H4 (cell line): ENCODE measurements around the gene TMEM86A. TPM values are rescaled to one million over a fixed set of nuclear protein-coding genes. Genes with fewer than 3 reads are reported as not detected.
A peak's percentile ranks its signal among the peaks of the same experiment; 100 is the strongest.

ENCODE experiments used
- DNase-seq: peaks from one replicate; pipeline ENCODE4 v3.0.0-alpha.2; 2015; ENCODE audit warnings: low spot score
- total RNA-seq: library from RNA; depleted of rRNA; stranded (reverse); fragments of >200 nt; shearing (Covaris generic); gene quantifications from 2 replicates; pipeline ENCODE4 v1.2.3, GENCODE V29; 2014

Gene TMEM86A
- total RNA-seq, 1 experiment from 2014 or later = 3.5 TPM

DNA sequence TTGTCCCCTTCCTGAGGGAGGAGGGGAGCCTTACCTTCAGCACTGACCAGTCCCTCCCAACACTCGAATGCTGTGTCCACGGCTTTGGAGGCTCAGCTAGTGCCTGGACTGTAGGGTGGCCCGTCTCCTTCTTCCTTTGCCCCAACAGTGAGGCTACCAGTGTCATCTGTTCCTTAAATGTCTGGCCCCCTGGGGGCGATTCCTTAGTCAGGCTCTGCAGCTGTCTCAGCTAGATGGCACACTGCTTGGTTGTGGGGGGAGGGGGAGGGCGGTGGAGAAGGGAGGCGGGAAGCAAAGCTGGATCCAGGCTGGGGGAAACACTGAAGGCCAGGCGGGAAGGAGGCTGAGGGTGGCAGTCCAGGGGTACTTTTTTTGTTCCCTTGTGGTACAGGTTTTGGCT lies 27.5 kb downstream of the TMEM86A start, which contains the start of gene IGSF22:
TSS of gene IGSF22 (minus strand) at position 149 of the 400 bp plus-strand sequence. CDS start 1,952 bp downstream, outside the sequence.
- no peak for DNase-seq

DNA sequence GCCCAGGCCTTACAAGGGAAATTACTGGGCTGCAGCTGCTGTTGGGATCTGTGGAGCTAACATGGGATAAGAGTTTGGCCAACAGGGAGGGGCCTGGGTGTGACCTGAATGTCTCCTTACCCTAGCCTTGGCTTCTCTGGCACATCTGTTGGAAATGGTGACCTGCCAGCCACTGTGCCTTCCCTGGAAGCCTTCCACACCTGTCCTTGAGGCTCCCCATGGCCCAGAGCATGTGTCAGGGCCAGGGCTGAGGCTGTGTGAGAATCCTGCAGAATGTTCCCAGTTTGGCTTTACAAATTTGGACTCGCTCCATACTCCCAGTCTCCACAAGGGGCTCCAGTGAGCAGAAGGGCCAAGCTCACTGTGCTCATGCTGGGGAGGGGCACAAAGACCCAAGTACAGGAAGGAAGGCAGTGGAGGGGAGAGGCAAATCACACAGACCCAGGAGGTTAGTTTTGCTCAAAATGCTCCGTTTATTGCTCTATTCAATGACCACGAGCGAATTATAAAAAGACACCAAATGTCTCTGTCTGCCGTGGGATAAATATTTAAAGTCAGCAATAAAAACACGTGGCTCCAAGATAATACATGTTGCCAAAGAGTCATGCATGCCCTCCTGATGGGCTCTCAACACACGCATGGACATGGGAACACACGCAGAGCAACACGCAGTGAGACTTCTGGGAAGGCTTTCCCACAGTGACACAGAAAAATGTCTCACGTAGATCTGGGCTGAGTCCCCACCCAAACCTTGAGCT lies 29.1 kb downstream of the TMEM86A start:
- DNase-seq = peak; percentile 54

DNA sequence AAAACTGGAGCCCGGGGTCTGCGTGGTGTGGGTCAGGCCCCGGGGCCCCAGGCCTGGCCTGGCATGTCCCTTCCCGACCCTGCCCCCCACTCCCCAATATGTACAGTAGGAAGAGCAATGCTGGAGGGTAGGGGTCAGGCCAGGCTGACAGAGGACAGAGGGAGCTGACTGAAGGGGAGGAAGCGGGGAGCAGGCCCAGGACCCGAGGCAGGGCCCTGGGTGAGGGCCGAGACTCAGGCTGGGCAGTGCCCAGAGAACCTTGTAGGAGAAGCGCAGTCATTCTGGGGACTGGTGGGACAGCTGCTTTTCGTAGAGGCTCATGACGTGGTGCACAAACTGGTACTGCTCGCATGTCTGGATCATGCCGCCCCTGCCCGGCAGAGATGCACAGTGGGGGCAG lies 30.1 kb downstream of the TMEM86A start:
- DNase-seq = no peak

DNA sequence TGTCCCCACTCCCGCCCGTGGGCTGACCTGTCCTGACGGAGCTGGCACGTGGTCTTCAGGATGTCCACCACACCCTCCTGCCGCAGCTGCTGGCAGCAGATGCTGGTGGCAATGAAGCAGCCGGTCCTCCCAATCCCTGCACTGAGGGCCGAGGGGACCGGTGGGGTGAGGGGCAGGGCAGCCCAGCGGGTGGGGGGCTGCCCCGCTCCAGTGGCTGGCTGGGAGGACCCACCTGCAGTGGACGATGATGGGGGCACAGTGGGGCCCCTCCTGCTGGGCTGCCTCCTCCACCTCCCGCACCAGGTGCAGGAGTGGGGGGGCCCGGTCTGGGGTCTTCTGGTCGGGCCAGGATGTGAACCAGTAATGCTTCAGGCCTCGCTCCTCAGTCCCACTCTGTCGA lies 30.8 kb downstream of the TMEM86A start:
- DNase-seq = no peak

DNA sequence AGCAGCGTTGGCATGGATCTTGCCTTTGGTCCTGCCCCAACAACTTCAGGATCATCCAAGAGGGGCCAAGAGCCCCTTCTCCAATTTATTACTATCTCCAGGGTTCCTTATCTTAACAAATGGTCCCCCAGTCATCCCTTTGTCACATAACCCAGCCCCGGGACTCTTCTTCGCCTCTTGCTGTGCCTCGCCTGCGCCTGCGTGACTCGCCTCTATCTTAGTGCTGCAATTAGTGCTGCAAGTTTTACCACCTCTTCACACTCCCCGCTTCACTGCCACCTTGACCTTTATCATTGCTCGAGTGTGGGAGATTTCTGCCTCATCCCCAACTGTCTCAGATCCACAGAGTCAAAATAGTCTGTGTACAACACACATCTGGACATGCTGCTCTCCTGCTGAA lies 31.4 kb downstream of the TMEM86A start:
- no peak for DNase-seq

DNA sequence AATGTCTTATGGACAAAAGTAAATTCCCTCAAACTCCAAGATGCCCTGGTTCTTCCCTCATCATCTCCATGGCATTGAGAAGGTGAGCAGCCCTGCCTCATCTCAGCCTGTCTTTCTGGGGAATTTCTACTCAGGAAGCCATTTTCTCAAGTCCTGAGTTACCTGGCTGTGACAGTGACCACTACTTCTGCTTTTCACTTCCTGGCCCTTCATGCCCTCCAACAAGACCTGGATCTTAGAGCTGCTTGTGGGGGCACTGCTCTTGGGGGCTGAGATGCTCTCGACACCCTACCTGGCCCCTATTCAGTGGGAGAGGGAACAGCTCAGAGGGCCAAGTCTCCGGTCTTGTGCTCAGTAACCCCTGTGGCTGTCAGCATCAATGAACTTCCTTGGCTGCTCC lies 32.9 kb downstream of the TMEM86A start:
- no peak for DNase-seq

DNA sequence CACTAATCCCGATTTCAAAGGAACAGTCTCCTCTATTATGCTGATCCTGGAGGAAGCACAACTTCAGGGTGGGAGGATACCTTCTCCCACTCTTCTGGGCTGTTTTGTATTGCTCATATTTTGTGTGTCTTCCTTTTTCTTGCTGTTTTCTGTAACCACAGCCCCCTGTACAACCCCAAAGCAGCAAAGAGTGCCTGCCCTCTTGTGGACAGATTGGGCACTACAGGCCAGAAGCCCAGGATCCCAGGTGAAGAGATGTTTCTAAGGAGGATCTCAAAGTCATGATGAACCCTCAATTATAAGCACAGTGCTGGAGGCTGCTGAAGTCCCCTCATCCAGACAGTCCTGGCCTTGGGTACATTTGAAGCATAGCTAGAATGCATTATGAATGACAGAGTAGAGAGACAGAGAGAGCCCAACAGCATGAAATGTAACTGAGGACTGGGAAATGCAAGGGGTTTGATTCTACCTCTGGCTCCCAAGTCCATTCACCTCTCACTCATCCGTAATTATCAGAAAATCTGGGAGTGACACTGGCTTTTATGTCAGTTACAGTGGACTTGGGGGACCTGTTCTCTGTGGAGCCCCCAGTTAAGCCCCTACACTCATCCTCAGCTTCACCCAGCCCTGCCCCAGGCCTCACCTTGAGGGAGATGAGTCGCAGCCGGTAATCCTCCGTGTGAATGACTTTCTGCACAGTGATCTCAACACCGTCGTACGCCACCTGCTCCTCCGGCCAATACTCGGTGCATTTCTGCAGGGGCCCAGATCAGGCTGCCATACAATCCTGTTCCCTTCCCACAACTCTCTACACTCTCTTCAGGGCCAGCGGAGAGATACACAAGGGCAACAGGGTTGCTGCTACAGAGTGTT lies 33.6 kb downstream of the TMEM86A start:
- peak; percentile 35 for DNase-seq

DNA sequence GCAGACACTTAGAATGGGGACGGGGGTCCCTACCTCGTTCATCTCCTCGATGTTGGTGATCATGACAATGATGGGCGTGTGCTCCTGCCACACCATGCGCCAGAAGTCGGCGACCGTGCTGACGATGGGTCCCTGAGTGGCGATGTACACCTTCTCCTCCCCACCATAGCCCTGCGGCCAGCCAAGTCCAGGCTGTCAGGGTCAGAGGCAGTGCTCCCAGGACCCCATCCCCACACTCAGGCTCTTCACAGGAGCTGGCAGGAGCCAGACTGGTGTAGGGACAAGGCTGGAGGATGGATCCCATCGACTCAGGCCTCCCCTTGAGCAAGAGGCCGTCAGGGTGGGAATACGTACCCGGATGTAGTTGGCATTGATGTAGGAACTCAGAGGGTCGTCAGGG lies 34.6 kb downstream of the TMEM86A start:
- no peak for DNase-seq

DNA sequence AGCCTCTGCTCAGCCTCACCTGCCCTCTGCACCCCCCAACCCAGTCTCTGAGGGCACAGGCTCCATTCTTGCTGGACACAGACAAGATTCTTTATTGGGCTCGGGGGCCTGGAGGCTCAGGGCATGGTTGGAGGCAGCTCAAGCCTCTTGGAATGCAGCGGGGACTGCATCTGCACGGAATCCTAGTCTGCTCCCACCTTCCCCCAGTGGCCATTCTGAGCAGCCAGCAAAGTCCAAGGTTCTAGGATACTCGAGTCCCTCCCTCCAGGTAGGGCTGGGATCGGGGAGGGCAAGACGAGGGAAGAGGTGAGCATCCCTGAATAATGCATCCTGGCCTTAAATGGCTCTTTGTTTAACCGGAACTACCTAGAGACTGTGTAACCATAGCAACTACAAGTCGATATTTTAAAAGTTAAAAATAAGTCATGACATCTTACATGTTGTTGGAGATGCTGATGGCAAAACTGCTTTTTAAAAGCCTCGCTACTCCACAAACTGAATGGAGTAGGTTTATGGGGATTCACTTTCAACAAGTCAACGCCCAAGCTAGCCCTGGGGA lies 38.1 kb downstream of the TMEM86A start:
- no peak for DNase-seq

DNA sequence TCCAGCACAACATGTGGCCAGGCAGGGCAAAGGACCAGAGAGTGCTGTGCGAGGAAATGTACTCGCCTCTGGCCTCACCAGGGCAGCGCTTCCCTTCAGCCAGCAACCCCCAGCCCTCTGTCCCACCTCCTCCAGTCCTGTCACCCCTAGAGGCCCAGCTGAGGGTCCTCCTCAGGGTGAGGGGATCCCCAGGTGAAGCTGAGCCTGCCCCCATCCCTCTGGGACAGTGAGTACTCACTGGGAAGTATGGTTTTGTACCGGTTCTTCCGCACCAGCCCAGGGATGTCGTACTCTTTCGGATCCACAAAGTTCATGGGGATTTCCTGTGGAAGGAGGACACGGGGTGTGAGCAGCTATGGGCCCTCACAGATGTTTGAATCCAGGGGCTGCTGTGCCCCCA lies 39.1 kb downstream of the TMEM86A start:
- DNase-seq = no peak

DNA sequence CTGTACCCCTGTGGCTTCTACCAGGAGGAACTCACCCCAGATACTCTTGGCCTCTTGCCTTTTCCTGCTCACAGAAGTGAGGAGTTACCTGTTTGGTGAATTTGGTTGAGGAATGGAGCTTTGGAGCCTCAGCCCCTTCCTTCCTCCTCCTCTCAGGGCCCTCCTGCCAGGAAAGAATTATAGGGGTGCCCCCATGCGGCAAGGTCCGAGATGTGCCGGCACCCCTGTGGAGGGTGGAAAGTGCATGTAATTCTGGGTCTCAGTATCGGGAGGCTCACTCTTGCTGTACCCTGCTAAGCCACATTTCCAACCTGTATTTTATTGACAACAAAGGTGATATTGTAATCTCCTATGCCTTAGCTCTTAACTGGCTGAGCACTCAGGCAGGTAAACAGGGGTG lies 41.1 kb downstream of the TMEM86A start:
- DNase-seq = no peak

DNA sequence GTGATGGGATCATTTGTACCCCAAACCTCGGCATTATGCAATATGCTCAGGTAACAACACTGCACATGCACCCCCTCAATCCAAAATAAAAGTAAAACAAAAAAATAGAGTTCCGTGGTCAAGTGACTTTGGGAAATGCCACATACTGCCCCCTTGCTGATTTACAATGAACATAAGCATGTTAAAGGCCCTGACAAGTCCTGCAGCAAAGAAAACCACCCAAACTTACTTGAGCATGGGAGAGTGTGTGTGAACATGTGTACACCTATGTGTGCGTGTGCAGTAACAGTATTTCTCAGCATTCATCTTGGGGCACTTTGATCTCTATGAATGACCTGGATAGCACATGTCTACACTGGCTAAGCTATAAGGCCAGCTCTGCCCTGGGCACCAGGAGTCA lies 43.2 kb downstream of the TMEM86A start:
- no peak for DNase-seq

DNA sequence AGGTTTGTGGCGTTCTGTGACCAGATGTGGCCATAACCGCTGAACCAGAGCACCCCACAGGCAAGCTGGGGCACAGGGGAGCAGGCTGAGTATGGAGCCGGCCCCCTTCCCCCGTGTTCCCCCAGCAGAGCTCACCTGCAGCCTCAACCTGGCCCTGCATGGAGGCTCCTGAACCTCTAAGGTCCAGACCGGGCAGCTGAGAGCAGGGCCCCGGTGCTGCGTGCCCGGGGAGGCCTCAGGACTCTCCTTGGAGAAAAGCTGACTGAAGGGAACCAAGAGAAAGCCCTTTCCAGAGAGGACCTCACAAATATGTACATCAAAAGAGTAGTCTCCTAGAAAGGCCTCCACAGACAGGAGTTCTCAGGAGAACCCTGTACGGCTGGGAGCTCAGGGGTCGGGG lies 44.8 kb downstream of the TMEM86A start:
- no peak for DNase-seq

DNA sequence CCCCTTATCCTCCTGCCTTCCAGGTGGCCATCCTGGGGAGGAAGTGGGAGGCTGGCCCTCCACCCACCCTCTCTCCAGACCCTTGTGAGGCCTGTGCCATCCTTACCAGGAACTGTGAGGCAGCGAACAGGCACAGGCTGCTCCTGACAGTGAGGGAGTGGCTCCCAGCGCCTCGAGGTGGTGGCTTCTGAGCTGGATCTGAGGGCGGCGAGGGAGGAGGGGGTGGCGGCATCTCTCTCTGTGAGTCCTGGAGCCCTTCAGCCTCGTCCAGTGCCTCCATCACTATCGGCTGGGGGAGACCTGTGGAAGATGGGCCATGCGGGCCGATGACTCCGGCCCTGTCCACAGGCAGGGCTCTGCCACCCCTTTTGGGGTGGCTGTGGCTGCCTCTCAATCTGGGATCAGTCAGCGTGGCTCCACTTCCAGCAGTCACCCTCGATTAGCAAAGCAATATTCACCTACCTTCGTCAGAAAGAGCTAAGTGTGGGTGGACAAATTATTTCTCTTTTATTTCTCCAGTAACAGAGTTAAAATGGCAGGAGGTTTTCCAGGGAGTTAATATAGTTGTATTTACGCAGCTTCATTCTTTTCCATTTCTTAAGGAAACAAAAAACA lies 45.4 kb downstream of the TMEM86A start:
- DNase-seq = no peak

DNA sequence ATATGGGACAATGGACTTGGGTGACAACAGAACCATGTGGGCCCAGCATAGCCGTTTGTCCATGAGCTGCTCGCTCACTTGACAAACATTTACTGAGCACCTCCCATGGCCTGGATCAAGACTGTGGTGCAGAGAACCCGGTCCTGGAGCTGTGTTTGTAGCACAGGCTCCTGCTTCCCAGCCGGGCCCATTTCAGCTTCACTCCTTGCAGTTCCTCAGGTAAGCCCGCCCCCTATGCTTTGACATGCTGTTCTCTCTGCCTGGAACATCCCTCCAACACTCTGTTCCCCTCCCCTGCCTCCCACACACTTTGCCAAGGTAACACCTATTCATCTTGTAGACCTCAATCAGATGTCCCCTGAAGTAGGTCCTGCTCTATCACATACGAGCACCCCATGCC lies 46.7 kb downstream of the TMEM86A start:
- DNase-seq = no peak

DNA sequence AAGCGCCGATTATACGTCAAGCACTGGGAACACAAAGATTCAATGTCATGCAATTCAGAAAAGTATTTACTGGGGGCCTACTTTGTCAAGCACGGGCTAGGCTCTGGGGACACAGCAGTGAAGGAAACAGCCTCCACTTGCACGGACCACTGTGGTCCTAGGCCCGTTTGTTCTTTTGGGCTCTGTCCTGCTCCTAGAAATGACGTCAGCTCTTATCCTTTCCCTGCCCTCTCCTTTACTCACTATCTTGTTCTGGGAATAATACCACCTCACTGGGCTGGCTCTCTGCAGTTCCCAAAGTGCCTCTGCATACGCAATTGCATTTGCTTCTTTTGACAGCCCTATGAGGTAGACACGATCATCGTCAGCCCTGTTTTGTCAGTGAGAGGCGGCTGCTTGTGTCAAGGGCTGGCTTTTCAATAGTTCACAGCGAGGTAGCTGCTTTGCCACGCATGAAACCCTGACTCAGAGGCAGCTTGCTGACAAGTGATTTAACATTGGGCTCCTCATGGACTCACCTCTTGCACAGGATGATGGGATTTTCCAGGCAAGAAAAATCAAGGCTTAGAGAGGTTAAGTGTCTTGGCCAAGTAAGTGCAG lies 50.3 kb downstream of the TMEM86A start:
- no peak for DNase-seq

DNA sequence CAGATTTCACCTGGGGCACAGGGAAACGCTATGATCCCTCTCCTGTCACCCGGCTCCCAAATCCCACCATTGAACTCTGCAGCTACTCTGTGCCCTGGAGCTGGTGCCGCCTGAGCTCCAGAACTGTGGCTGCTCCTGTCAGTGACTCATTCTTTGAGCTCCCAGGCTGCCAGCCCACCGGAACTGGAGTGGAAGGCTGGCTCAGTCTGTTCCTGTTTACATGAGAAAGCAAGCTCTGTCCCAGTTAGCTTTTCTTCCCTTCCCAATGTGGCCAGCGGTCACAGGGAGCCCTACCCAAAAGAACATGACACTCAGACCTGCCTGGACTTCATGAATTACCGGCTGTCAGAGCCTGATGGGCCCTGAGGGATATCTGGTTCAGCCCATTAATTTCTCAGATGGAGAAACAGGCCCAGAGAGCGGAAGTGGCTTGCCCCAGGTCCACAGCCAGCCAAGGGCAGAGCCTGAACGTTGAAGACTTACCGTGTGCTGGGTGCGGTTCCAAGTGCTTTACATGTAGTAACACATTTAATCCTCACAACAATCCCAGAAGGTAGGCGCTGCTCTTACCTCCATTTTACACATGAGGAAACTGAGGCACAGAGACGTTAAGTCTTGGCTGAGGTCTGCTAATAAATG lies 51.2 kb downstream of the TMEM86A start:
- peak; percentile 89 for DNase-seq

DNA sequence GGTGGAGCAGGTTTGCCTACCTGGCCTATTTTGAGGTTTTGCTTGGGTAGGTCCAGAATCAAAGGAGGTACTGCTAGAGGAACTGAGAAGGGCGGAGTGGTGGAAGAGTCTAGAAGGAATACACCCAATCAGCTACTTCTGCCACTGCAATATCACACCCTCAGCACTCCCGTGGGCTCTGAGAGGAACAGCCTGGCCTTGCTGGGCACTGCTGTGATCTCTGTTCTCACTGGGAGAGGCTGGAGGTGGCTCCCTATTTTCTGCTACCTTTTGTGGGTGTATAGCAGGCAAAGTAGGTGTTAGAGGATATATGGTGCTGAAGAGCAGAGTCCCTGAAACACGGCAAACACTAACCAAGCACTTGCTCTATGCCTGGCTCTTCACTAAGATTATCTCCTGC lies 52.4 kb downstream of the TMEM86A start:
- DNase-seq = no peak

DNA sequence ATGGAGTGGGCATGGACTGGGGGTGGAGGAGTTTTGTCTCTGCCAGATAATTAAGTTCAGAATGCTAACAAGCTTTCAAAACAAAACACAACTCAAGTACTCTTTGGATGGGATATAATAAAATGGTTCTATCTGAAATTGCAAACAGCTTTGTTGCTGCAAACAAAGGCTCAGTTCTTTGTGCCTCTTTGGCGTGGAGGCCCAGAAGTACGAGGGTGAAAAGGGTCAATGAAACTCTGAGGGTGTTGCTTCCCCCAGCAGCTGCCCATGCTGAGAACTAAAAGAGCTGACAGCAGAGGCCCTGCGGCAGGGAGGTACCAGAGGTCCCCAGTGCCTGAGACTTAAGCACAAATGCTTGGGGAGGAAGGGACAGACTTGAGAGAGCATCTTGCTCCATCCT lies 53.9 kb downstream of the TMEM86A start:
- DNase-seq = no peak

DNA sequence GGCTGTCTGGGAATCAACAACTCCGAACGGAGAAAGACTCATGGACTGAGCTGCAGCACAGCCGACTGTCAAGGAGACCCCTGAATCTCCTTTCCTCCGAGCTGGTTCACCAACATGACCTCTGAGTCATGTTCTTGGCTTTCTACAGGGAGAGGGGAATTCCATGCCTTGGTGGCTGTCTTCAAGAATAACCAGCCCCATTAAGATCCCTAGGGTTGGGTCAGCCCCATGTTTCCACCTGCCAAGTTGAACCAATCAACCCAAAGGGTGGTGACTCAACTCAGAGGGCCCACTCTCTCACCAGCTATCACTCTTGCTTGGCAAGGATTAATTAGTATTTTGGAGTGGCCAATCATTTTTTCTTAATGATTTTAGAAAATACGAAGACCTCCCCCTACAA lies 55.7 kb downstream of the TMEM86A start:
- DNase-seq = no peak
